ES-I3 (cell line): ENCODE measurements around the gene WWOX.

Experiments
- H3K36me3 ChIP-seq: 2 replicates; pipeline ENCODE4 v1.6.1; 2013; ENCODE audit warnings: mild to moderate bottlenecking, low read length, control low read depth, moderate library complexity; ENCODE audit not compliant: insufficient read depth
- H3K4me1 ChIP-seq: 2 replicates; pipeline ENCODE4 v1.6.1; 2013; ENCODE audit warnings: mild to moderate bottlenecking, control low read depth, low read length; ENCODE audit not compliant: insufficient read depth
- H3K9ac ChIP-seq: 2 replicates; pipeline ENCODE4 v1.6.1; 2013; ENCODE audit warnings: low read depth, mild to moderate bottlenecking, low read length, moderate library complexity
- H3K9me3 ChIP-seq: 2 replicates; pipeline ENCODE4 v1.6.1; 2013; ENCODE audit warnings: mild to moderate bottlenecking, low read length, moderate library complexity; ENCODE audit not compliant: control insufficient read depth, insufficient read depth

WWOX gene

GRCh38 chr16:78094998-78095397, 4.5 kb upstream of the WWOX start:
- Histone ChIP-seq H3K9ac (no peak overlapping the region), H3K9me3 (no peaks in the 10 kb centered on the region; the same call in 1 of the 2 replicates), H3K36me3 (no peaks in the 10 kb centered on the region; the same call in 1 of the 2 replicates), H3K4me1 (no peaks in the 10 kb centered on the region)

GRCh38 chr16:78096386-78096785, 3.1 kb upstream of the WWOX start:
- no peaks in the 10 kb centered on the region; the same call in 1 of the 2 replicates for H3K36me3 ChIP-seq
- H3K9ac ChIP-seq, result no peak overlapping the region
- no peaks in the 10 kb centered on the region for H3K4me1 ChIP-seq
- no peaks in the 10 kb centered on the region; the same call in 1 of the 2 replicates for H3K9me3 ChIP-seq

GRCh38 chr16:78097548-78097947, 1.9 kb upstream of the WWOX start:
- Histone ChIP-seq H3K9me3 (no peaks in the 10 kb centered on the region; the same call in 1 of the 2 replicates), H3K4me1 (no peaks in the 10 kb centered on the region), H3K36me3 (no peaks in the 10 kb centered on the region; the same call in 1 of the 2 replicates), H3K9ac (no peak overlapping the region)

GRCh38 chr16:78098087-78098486, 1.4 kb upstream of the WWOX start:
- H3K9me3 ChIP-seq, result no peaks in the 10 kb centered on the region; the same call in 1 of the 2 replicates
- H3K4me1 ChIP-seq, result no peaks in the 10 kb centered on the region
- H3K9ac ChIP-seq, result no peak overlapping the region
- H3K36me3 ChIP-seq, result no peaks in the 10 kb centered on the region; the same call in 1 of the 2 replicates

- peak overlapping the region; percentile 83; the same call in 1 of the 2 replicates for H3K9ac ChIP-seq
- no peaks in the 10 kb centered on the region for H3K4me1 ChIP-seq
- H3K9me3 ChIP-seq, result no peaks in the 10 kb centered on the region; the same call in 1 of the 2 replicates
- H3K36me3 ChIP-seq, result no peaks in the 10 kb centered on the region; the same call in 1 of the 2 replicates
Measured at GRCh38 chr16:78098595-78099270, 721 bp upstream of the WWOX start.

- H3K36me3 ChIP-seq, result no peaks in the 10 kb centered on the region; the same call in 1 of the 2 replicates
- H3K9me3 ChIP-seq, result no peaks in the 10 kb centered on the region; the same call in 1 of the 2 replicates
- H3K9ac ChIP-seq, result peak overlapping the region; percentile 83
- no peaks in the 10 kb centered on the region for H3K4me1 ChIP-seq
Measured at GRCh38 chr16:78100112-78100467, 636 bp downstream of the WWOX start.

GRCh38 chr16:78102122-78102660, 2.7 kb downstream of the WWOX start:
- Histone ChIP-seq H3K4me1 (peaks cover 5% of the 10 kb centered on the region; the same call in 1 of the 2 replicates), H3K9ac (no peak overlapping the region), H3K9me3 (no peaks in the 10 kb centered on the region), H3K36me3 (no peaks in the 10 kb centered on the region)

- H3K4me1 ChIP-seq, result peaks cover 5% of the 10 kb centered on the region; the same call in 1 of the 2 replicates
- no peaks in the 10 kb centered on the region for H3K9me3 ChIP-seq
- H3K36me3 ChIP-seq, result no peaks in the 10 kb centered on the region
Measured at GRCh38 chr16:78102865-78103264, 3.4 kb downstream of the WWOX start.

GRCh38 chr16:78105517-78105916, 6.1 kb downstream of the WWOX start:
- H3K36me3 ChIP-seq, result no peaks in the 10 kb centered on the region
- peaks cover 5% of the 10 kb centered on the region; the same call in 1 of the 2 replicates for H3K4me1 ChIP-seq
- no peaks in the 10 kb centered on the region for H3K9me3 ChIP-seq
- no peak overlapping the region for H3K9ac ChIP-seq

More at GRCh38 chr16:78102865-78103264, 3.4 kb downstream of the WWOX start:
- H3K9ac ChIP-seq, result no peak overlapping the region

- Histone ChIP-seq H3K9ac (no peak overlapping the region), H3K4me1 (peaks cover 5% of the 10 kb centered on the region; the same call in 1 of the 2 replicates), H3K36me3 (no peaks in the 10 kb centered on the region), H3K9me3 (no peaks in the 10 kb centered on the region)
Measured at GRCh38 chr16:78106686-78107085, 7.2 kb downstream of the WWOX start.

GRCh38 chr16:78108451-78108850, 9.0 kb downstream of the WWOX start:
- Histone ChIP-seq H3K36me3 (no peaks in the 10 kb centered on the region), H3K9ac (no peak overlapping the region), H3K9me3 (no peaks in the 10 kb centered on the region), H3K4me1 (peaks cover 5% of the 10 kb centered on the region; the same call in 1 of the 2 replicates)

- H3K36me3 ChIP-seq, result no peaks in the 10 kb centered on the region
- no peaks in the 10 kb centered on the region for H3K4me1 ChIP-seq
- no peak overlapping the region for H3K9ac ChIP-seq
- no peaks in the 10 kb centered on the region for H3K9me3 ChIP-seq
Measured at GRCh38 chr16:78113258-78113657, 13.8 kb downstream of the WWOX start.

- Histone ChIP-seq H3K36me3 (no peaks in the 10 kb centered on the region), H3K9me3 (no peaks in the 10 kb centered on the region), H3K9ac (no peak overlapping the region), H3K4me1 (no peaks in the 10 kb centered on the region)
Measured at GRCh38 chr16:78115659-78116058, 16.2 kb downstream of the WWOX start.

GRCh38 chr16:78116946-78117345, 17.5 kb downstream of the WWOX start:
- Histone ChIP-seq H3K36me3 (no peaks in the 10 kb centered on the region), H3K9me3 (no peaks in the 10 kb centered on the region), H3K9ac (no peak overlapping the region), H3K4me1 (no peaks in the 10 kb centered on the region)

GRCh38 chr16:78117391-78117790, 17.9 kb downstream of the WWOX start:
- Histone ChIP-seq H3K4me1 (no peaks in the 10 kb centered on the region), H3K36me3 (no peaks in the 10 kb centered on the region), H3K9ac (no peak overlapping the region), H3K9me3 (no peaks in the 10 kb centered on the region)
